WI38 (cell line): ENCODE measurements around the gene CCDC33.

Source experiments
- H3K4me3 ChIP-seq: 2 replicates; pipeline ENCODE4 v1.5.1; 2011; ENCODE audit warnings: low read depth, mild to moderate bottlenecking, control low read depth, low read length
- CTCF ChIP-seq: IDR thresholded peaks from 2 replicates; pipeline ENCODE4 v1.5.1; 2012; ENCODE audit warnings: low read depth, mild to moderate bottlenecking, control low read depth, low read length

The CCDC33 gene

GRCh38 chr15:74231475-74231874, 4.7 kb upstream of the CCDC33 start:
- TF ChIP-seq CTCF, result no peak
- no peak overlapping the region for H3K4me3 ChIP-seq

GRCh38 chr15:74233373-74233772, 2.8 kb upstream of the CCDC33 start:
- H3K4me3 ChIP-seq, result no peak overlapping the region
- TF ChIP-seq CTCF, result no peak

GRCh38 chr15:74233851-74234597, 2.1 kb upstream of the CCDC33 start:
- no peak overlapping the region for H3K4me3 ChIP-seq
- no peak for TF ChIP-seq CTCF

GRCh38 chr15:74234598-74234875, 1.6 kb upstream of the CCDC33 start:
- H3K4me3 ChIP-seq, result no peak overlapping the region
- no peak for TF ChIP-seq CTCF

- no peak for TF ChIP-seq CTCF
- no peak overlapping the region for H3K4me3 ChIP-seq
Observed at GRCh38 chr15:74239051-74239705, 3.1 kb downstream of the CCDC33 start.

- TF ChIP-seq CTCF, result no peak
- no peak overlapping the region for H3K4me3 ChIP-seq
Observed at GRCh38 chr15:74240002-74240568, 4.0 kb downstream of the CCDC33 start.

- no peak overlapping the region for H3K4me3 ChIP-seq
- TF ChIP-seq CTCF, result no peak
Observed at GRCh38 chr15:74240897-74241614, 4.9 kb downstream of the CCDC33 start.
